Prostate gland (tissue), 2 donors: ENCODE measurements around the gene BRSK1. TPM values are rescaled to one million over a fixed set of nuclear protein-coding genes. Genes with fewer than 3 reads are reported as not detected.

ENCODE experiments used
- DNase-seq: peaks from one replicate; pipeline ENCODE4 v3.0.0-alpha.2; 2019; ENCODE audit warnings: low spot score
- H3K27ac ChIP-seq, 2 donors: fragments of 200-600 bp; sonication (generic); 2 replicates each; pipeline ENCODE4 v1.5.1; 2017 to 2019
- H3K27me3 ChIP-seq: fragments of 200-600 bp; sonication (generic); replicated peaks from 2 replicates; pipeline ENCODE4 v1.5.1; 2019; ENCODE audit not compliant: insufficient read depth
- H3K36me3 ChIP-seq, 2 donors: fragments of 200-600 bp; sonication (generic); 1 replicate in 1 of 2; 2 replicates in 1 of 2; pipeline versions ENCODE4 v1.5.1 to v1.8.1; 2017 to 2019
- H3K4me1 ChIP-seq: fragments of 200-600 bp; sonication (generic); replicated peaks from 2 replicates; pipeline ENCODE4 v1.5.1; 2019
- H3K4me3 ChIP-seq, 2 donors: fragments of 200-600 bp; sonication (generic); 2 replicates each; pipeline ENCODE4 v1.5.1; 2017 to 2019
- H3K9me3 ChIP-seq: fragments of 200-600 bp; sonication (generic); 2 replicates; pipeline ENCODE4 v1.5.1; 2017
- CTCF ChIP-seq, 4 experiments: fragments of 200-600 bp in 2 of 4; fragments of 450-650 bp in 2 of 4; sonication (generic) in 2 of 4; IDR thresholded peaks; 1 replicate in 3 of 4; 2 replicates in 1 of 4; pipeline ENCODE4 v1.5.1; 2016 to 2019; ENCODE audit warnings: antibody characterized with exemption in 4 of 4, mild to moderate bottlenecking in 2 of 4, moderate library complexity in 2 of 4
- POLR2A ChIP-seq: fragments of 450-650 bp; IDR thresholded peaks from one replicate; pipeline ENCODE4 v1.6.1; 2016; ENCODE audit warnings: antibody characterized with exemption, mild to moderate bottlenecking
- POLR2AphosphoS5 ChIP-seq: sonication (generic); formaldehyde crosslinking; IDR thresholded peaks from one replicate; pipeline ENCODE4 v1.6.1; 2017; ENCODE audit warnings: antibody characterized with exemption
- WGBS: methylation state at CpG from one replicate; pipeline ENCODE4 v1.1.5; 2018; 5-methylcytosine and 5-hydroxymethylcytosine counted together
- intact Hi-C: fragments of 100-400 bp; cut with DNase I; formaldehyde crosslinking; loops from one replicate; pipeline ENCODE4 v1.14.2; 2022
- total RNA-seq, 2 donors: library from RNA; depleted of rRNA; stranded (reverse); fragments of >200 nt; gene quantifications; one replicate each; pipeline ENCODE4 v1.1.0, GENCODE V29; 2016

BRSK1 gene
- total RNA-seq, 2 donors from 2014 or later: 1.4 to 10.9 TPM

- 27% methylated on average over 8 of the region's 9 CpGs for WGBS
- no peak overlapping the region for H3K4me3 ChIP-seq
- TF ChIP-seq POLR2A (no peak), CTCF (IDR thresholded peaks at IDR 0.05) (no peak), POLR2AphosphoS5 (no peak)
- intact Hi-C loops: loop anchor here (5.0 kb wide), 2 partner anchors 42 to 43 kb away; partner anchors contain the start of gene RPL28
- peaks cover 3% of the 10 kb centered on the region for H3K4me1 ChIP-seq
- no peaks in the 10 kb centered on the region for H3K9me3 ChIP-seq
- no peak overlapping the region for H3K27ac ChIP-seq
- H3K27me3 ChIP-seq: no peaks in the 10 kb centered on the region
- no peaks in the 10 kb centered on the region for H3K36me3 ChIP-seq
- DNase-seq: no peak
These were observed 60.6 kb downstream of the BRSK1 start for GRCh38 chr19:55344444-55344843.

- H3K9me3 ChIP-seq: no peaks in the 10 kb centered on the region
- peaks cover 1% of the 10 kb centered on the region for H3K4me1 ChIP-seq
- H3K27me3 ChIP-seq: no peaks in the 10 kb centered on the region
- intact Hi-C loops: no loop called here
- no peak for DNase-seq
- H3K36me3 ChIP-seq: no peaks in the 10 kb centered on the region
- H3K27ac ChIP-seq: no peak overlapping the region
- WGBS: 88% methylated on average over 22 of the region's 22 CpGs
- no peak for TF ChIP-seq POLR2A
- TF ChIP-seq POLR2AphosphoS5: no peak
- H3K4me3 ChIP-seq: no peak overlapping the region
These were observed 61.5 kb downstream of the BRSK1 start for GRCh38 chr19:55345101-55345817.

GRCh38 chr19:55345818-55346724, 62.3 kb downstream of the BRSK1 start:
- Histone ChIP-seq H3K4me3 (no peak overlapping the region), H3K27ac (no peak overlapping the region), H3K4me1 (no peaks in the 10 kb centered on the region), H3K9me3 (no peaks in the 10 kb centered on the region), H3K36me3 (no peaks in the 10 kb centered on the region), H3K27me3 (no peaks in the 10 kb centered on the region)
- TF ChIP-seq POLR2A: no peak
- no peak for TF ChIP-seq POLR2AphosphoS5
- no peak for TF ChIP-seq CTCF (IDR thresholded peaks at IDR 0.05)
- intact Hi-C loops: no loop called here
- WGBS: 83% methylated on average over 43 of the region's 43 CpGs
- DNase-seq: no peak

- Histone ChIP-seq H3K4me1 (no peaks in the 10 kb centered on the region), H3K4me3 (no peak overlapping the region), H3K27ac (no peak overlapping the region), H3K27me3 (no peaks in the 10 kb centered on the region), H3K36me3 (no peaks in the 10 kb centered on the region), H3K9me3 (no peaks in the 10 kb centered on the region)
- TF ChIP-seq CTCF (IDR thresholded peaks at IDR 0.05) (no peak), POLR2A (no peak), POLR2AphosphoS5 (no peak)
- WGBS: 87% methylated on average over 22 of the region's 41 CpGs
- no peak for DNase-seq
- intact Hi-C loops: no loop called here
These were observed 63.1 kb downstream of the BRSK1 start for GRCh38 chr19:55346725-55347441.

GRCh38 chr19:55347442-55348009, 63.7 kb downstream of the BRSK1 start:
- intact Hi-C loops: no loop called here
- H3K4me1 ChIP-seq: no peaks in the 10 kb centered on the region
- TF ChIP-seq CTCF (IDR thresholded peaks at IDR 0.05) (no peak), POLR2A (no peak), POLR2AphosphoS5 (no peak)
- H3K36me3 ChIP-seq: no peaks in the 10 kb centered on the region
- H3K27ac ChIP-seq: no peak overlapping the region
- DNase-seq: no peak
- H3K4me3 ChIP-seq: no peak overlapping the region
- 89% methylated on average over 10 of the region's 10 CpGs for WGBS
- H3K27me3 ChIP-seq: peaks cover 2% of the 10 kb centered on the region
- no peaks in the 10 kb centered on the region for H3K9me3 ChIP-seq
